ENCODE data around the gene NXPH3. TPM values are rescaled to one million over a fixed set of nuclear protein-coding genes. Genes with fewer than 3 reads are reported as not detected.

Gene NXPH3
- total RNA-seq, 1 donor from 2014 or later = 0.52 TPM

Other genes starting within 250 kb of the NXPH3 start
- gene ZNF652, start 213.6 kb upstream of the NXPH3 start, total RNA-seq = 26.6 TPM
- 105 TPM for gene PHB1, start 161.0 kb upstream of the NXPH3 start, total RNA-seq
- gene NGFR, start 80.6 kb upstream of the NXPH3 start, total RNA-seq = 20.4 TPM
- gene SPOP, start 102.2 kb downstream of the NXPH3 start, total RNA-seq = 61.6 TPM
- gene SLC35B1, start 132.1 kb downstream of the NXPH3 start, total RNA-seq = 48.0 TPM
- 5.2 TPM for gene FAM117A, start 188.3 kb downstream of the NXPH3 start, total RNA-seq
- 23.5 TPM for gene KAT7, start 212.8 kb downstream of the NXPH3 start, total RNA-seq